Suprapubic skin (tissue), 4 donors: ENCODE measurements around the gene DBH. TPM values are rescaled to one million over a fixed set of nuclear protein-coding genes. Genes with fewer than 3 reads are reported as not detected.

Experiments used
- DNase-seq, 2 donors: peaks; one replicate each; pipeline ENCODE4 v3.0.0-alpha.2; 2019; ENCODE audit warnings: low spot score in 2 of 2
- H3K27ac ChIP-seq: fragments of 200-600 bp; sonication (generic); one replicate; pipeline ENCODE4 v1.5.1; 2019
- H3K27me3 ChIP-seq: fragments of 200-600 bp; sonication (generic); one replicate; pipeline ENCODE4 v1.5.1; 2019
- H3K36me3 ChIP-seq: fragments of 200-600 bp; sonication (generic); one replicate; pipeline ENCODE4 v1.5.1; 2019
- H3K4me1 ChIP-seq: fragments of 200-600 bp; sonication (generic); one replicate; pipeline ENCODE4 v1.5.1; 2019
- H3K4me3 ChIP-seq: fragments of 200-600 bp; sonication (generic); one replicate; pipeline ENCODE4 v1.5.1; 2019; ENCODE audit warnings: mild to moderate bottlenecking
- H3K9me3 ChIP-seq: fragments of 200-600 bp; sonication (generic); one replicate; pipeline ENCODE4 v1.5.1; 2019
- EP300 ChIP-seq: sonication (generic); formaldehyde crosslinking; IDR thresholded peaks from one replicate; pipeline ENCODE4 v1.6.1; 2017; ENCODE audit warnings: antibody characterized with exemption
- POLR2A ChIP-seq, 2 donors: fragments of 450-650 bp; IDR thresholded peaks; one replicate each; pipeline ENCODE4 v1.6.1; 2017; ENCODE audit warnings: antibody characterized with exemption in 2 of 2, mild to moderate bottlenecking in 2 of 2, moderate library complexity in 2 of 2
- POLR2AphosphoS5 ChIP-seq, 3 donors: sonication (generic); formaldehyde crosslinking; IDR thresholded peaks; one replicate each; pipeline ENCODE4 v1.6.1; 2017; ENCODE audit warnings: antibody characterized with exemption in 3 of 3
- WGBS: methylation state at CpG from one replicate; pipeline ENCODE4 v1.1.5; 2018; 5-methylcytosine and 5-hydroxymethylcytosine counted together
- total RNA-seq, 4 donors: library from RNA; depleted of rRNA; stranded (reverse); fragments of >200 nt; gene quantifications; one replicate each; pipeline ENCODE4 v1.1.0, GENCODE V29; 2016
- TF ChIP-seq, protein P1 (sequence below), 2 donors: fragments of 200-600 bp in 1 of 2; fragments of 450-650 bp in 1 of 2; sonication (generic) in 1 of 2; IDR thresholded peaks; one replicate each; pipeline ENCODE4 v1.5.1; 2016 to 2019; ENCODE audit warnings: antibody characterized with exemption in 2 of 2, mild to moderate bottlenecking in 1 of 2, moderate library complexity in 1 of 2

DBH gene
- total RNA-seq, 4 donors from 2014 or later = not detected

- Histone ChIP-seq H3K9me3 (peaks cover 17% of the 10 kb centered on the region), H3K36me3 (no peaks in the 10 kb centered on the region), H3K4me1 (no peaks in the 10 kb centered on the region), H3K27me3 (peaks cover 29% of the 10 kb centered on the region), H3K4me3 (no peak overlapping the region), H3K27ac (no peak overlapping the region)
- DNase-seq = no peak
- WGBS = 90% methylated on average over 6 of the region's 8 CpGs
- TF ChIP-seq, protein P1, sequence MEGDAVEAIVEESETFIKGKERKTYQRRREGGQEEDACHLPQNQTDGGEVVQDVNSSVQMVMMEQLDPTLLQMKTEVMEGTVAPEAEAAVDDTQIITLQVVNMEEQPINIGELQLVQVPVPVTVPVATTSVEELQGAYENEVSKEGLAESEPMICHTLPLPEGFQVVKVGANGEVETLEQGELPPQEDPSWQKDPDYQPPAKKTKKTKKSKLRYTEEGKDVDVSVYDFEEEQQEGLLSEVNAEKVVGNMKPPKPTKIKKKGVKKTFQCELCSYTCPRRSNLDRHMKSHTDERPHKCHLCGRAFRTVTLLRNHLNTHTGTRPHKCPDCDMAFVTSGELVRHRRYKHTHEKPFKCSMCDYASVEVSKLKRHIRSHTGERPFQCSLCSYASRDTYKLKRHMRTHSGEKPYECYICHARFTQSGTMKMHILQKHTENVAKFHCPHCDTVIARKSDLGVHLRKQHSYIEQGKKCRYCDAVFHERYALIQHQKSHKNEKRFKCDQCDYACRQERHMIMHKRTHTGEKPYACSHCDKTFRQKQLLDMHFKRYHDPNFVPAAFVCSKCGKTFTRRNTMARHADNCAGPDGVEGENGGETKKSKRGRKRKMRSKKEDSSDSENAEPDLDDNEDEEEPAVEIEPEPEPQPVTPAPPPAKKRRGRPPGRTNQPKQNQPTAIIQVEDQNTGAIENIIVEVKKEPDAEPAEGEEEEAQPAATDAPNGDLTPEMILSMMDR (IDR thresholded peaks at IDR 0.05) = no peak
- no peak for TF ChIP-seq POLR2AphosphoS5 (IDR thresholded peaks at IDR 0.05)
- no peak for TF ChIP-seq POLR2A (IDR thresholded peaks at IDR 0.05)
- no peak for TF ChIP-seq EP300
Observed at GRCh38 chr9:133595910-133596309, 40.3 kb upstream of the DBH start.

GRCh38 chr9:133597316-133597957 is 38.7 kb upstream of the DBH start:
- Histone ChIP-seq H3K4me1 (no peaks in the 10 kb centered on the region), H3K9me3 (peaks cover 17% of the 10 kb centered on the region), H3K36me3 (no peaks in the 10 kb centered on the region), H3K4me3 (no peak overlapping the region), H3K27ac (no peak overlapping the region), H3K27me3 (peaks cover 37% of the 10 kb centered on the region)
- 81% methylated on average over 7 of the region's 7 CpGs for WGBS
- no peak for TF ChIP-seq POLR2AphosphoS5 (IDR thresholded peaks at IDR 0.05)
- no peak for TF ChIP-seq EP300
- TF ChIP-seq, protein P1 (IDR thresholded peaks at IDR 0.05) = no peak
- TF ChIP-seq POLR2A (IDR thresholded peaks at IDR 0.05) = no peak
- no peak for DNase-seq

DNA sequence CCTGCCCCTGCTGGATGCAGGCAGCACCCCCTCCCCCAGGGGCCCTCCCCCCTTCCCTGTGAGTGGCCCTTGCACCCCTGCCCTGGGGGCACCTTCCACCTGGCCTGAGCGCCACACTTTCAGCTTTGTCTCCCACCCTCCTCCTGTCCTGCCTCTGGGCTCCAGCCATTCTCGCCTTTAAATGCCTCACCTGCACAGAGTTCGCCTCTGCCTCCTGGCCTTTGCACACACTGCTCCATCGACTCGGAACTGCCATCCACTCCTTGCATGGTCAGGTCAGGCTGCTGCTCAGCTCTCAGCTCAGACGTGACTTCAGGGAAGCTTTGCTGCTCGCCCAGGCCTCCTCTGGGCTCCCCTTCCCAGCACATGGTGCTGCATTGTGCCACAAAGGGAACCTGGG is 37.2 kb upstream of the DBH start:
- peaks cover 38% of the 10 kb centered on the region for H3K27me3 ChIP-seq
- no peaks in the 10 kb centered on the region for H3K36me3 ChIP-seq
- H3K9me3 ChIP-seq = peaks cover 17% of the 10 kb centered on the region
- TF ChIP-seq EP300 (no peak), POLR2AphosphoS5 (IDR thresholded peaks at IDR 0.05) (no peak), POLR2A (IDR thresholded peaks at IDR 0.05) (no peak)
- TF ChIP-seq, protein P1 (IDR thresholded peaks at IDR 0.05) = no peak
- no peak overlapping the region for H3K27ac ChIP-seq
- no peak overlapping the region for H3K4me3 ChIP-seq
- 72% methylated on average over 7 of the region's 7 CpGs for WGBS
- H3K4me1 ChIP-seq = no peaks in the 10 kb centered on the region
- DNase-seq = no peak

DNA sequence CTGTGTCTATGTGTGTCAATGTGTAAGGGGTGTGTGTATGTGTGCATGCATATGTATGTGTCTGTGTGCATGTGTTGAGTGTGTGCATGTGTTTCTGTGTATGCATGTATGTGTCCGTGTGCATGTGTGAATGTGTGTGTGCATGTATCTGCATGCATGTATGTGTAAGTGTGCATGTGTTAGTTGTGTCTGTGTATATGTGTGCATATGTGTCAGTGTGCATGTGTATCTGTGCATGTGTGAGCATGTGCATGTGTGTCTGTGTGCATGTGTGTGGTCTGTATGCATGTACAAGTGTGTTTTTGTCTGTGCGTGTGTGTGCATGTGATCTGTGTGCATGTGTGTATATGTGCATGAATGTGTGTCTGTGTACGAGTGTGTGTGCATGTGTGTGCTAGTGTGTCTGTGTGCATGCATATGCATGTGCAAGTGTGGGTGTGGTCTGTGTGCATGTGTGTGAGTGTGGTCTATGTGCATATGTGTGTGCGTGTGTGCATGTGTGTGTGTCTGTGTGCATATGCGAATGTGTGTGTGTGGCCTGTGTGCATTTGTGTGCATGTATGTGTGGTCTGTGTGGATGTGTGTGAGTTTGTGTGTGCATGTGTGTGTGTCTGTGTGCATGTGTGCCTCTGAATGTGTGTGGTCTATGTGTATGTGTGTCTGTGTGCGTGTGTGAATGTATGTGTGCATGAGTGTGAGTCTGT is 36.5 kb upstream of the DBH start:
- Histone ChIP-seq H3K9me3 (peaks cover 17% of the 10 kb centered on the region), H3K4me1 (no peaks in the 10 kb centered on the region), H3K27ac (no peak overlapping the region), H3K36me3 (no peaks in the 10 kb centered on the region), H3K27me3 (peaks cover 42% of the 10 kb centered on the region), H3K4me3 (no peak overlapping the region)
- TF ChIP-seq POLR2A (IDR thresholded peaks at IDR 0.05) (no peak), EP300 (no peak), POLR2AphosphoS5 (IDR thresholded peaks at IDR 0.05) (no peak)
- TF ChIP-seq, protein P1 (IDR thresholded peaks at IDR 0.05) = no peak
- no peak for DNase-seq
- 97% methylated on average over 6 of the region's 6 CpGs for WGBS

GRCh38 chr9:133600739-133601138 is 35.4 kb upstream of the DBH start:
- Histone ChIP-seq H3K27me3 (peaks cover 46% of the 10 kb centered on the region), H3K4me1 (no peaks in the 10 kb centered on the region), H3K36me3 (no peaks in the 10 kb centered on the region), H3K27ac (no peak overlapping the region), H3K4me3 (no peak overlapping the region), H3K9me3 (peaks cover 17% of the 10 kb centered on the region)
- no peak for DNase-seq
- TF ChIP-seq EP300 = no peak
- TF ChIP-seq, protein P1 (IDR thresholded peaks at IDR 0.05) = no peak
- no peak for TF ChIP-seq POLR2AphosphoS5 (IDR thresholded peaks at IDR 0.05)
- no peak for TF ChIP-seq POLR2A (IDR thresholded peaks at IDR 0.05)
- 70% methylated on average over 7 of the region's 7 CpGs for WGBS
